Upper lobe of left lung (tissue), 4 donors: ENCODE data around the gene SMYD5.

Experiments used
- CTCF ChIP-seq, 6 experiments: fragments of 450-650 bp in 4 of 6; fragments of 200-600 bp in 2 of 6; sonication (generic) in 2 of 6; IDR thresholded peaks; one replicate each; pipeline ENCODE4 v1.5.1; 2016 to 2019; ENCODE audit warnings: antibody characterized with exemption in 6 of 6
- EP300 ChIP-seq, 4 donors: sonication (generic); formaldehyde crosslinking; IDR thresholded peaks; one replicate each; pipeline ENCODE4 v1.5.1; 2017; ENCODE audit warnings: antibody characterized with exemption in 4 of 4, control low read depth in 2 of 4
- POLR2A ChIP-seq, 4 donors: fragments of 450-650 bp; IDR thresholded peaks; one replicate each; pipeline ENCODE4 v1.5.1; 2016 to 2017; ENCODE audit warnings: antibody characterized with exemption in 4 of 4, mild to moderate bottlenecking in 2 of 4
- POLR2AphosphoS5 ChIP-seq, 2 donors: sonication (generic); formaldehyde crosslinking; IDR thresholded peaks; one replicate each; pipeline ENCODE4 v1.5.1; 2017; ENCODE audit warnings: antibody characterized with exemption in 2 of 2

- TF ChIP-seq CTCF (IDR thresholded peaks at IDR 0.05) = no peak
- TF ChIP-seq EP300 (IDR thresholded peaks at IDR 0.05) = no peak
- no peak for TF ChIP-seq POLR2AphosphoS5 (IDR thresholded peaks at IDR 0.05)
- TF ChIP-seq POLR2A (IDR thresholded peaks at IDR 0.05) = no peak
These were observed 24.1 kb downstream of the SMYD5 start for GRCh38 chr2:73238149-73238548.
